KMS-11 (cell line): ENCODE measurements around the gene CD93.

ENCODE experiments used
- H2AFZ ChIP-seq: fragments of 200-600 bp; sonication (generic); 2 replicates; pipeline ENCODE4 v1.6.1; 2016; ENCODE audit warnings: antibody characterized with exemption, mixed run types, low read depth
- H3K27ac ChIP-seq: fragments of 200-600 bp; sonication (generic); 2 replicates; pipeline ENCODE4 v1.6.1; 2016; ENCODE audit warnings: mild to moderate bottlenecking, mixed run types
- H3K27me3 ChIP-seq: fragments of 200-600 bp; sonication (generic); 2 replicates; pipeline ENCODE4 v1.6.1; 2017; ENCODE audit warnings: mild to moderate bottlenecking, low read depth, mixed run types, moderate library complexity; ENCODE audit not compliant: insufficient read depth
- H3K36me3 ChIP-seq: fragments of 200-600 bp; sonication (generic); 2 replicates; pipeline ENCODE4 v1.6.1; 2017; ENCODE audit warnings: mild to moderate bottlenecking, mixed run types; ENCODE audit not compliant: insufficient read depth
- H3K4me1 ChIP-seq: fragments of 200-600 bp; sonication (generic); 2 replicates; pipeline ENCODE4 v1.6.1; 2016; ENCODE audit warnings: mild to moderate bottlenecking, low read depth, mixed run types; ENCODE audit not compliant: poor library complexity, severe bottlenecking
- H3K4me2 ChIP-seq: fragments of 200-600 bp; sonication (generic); 2 replicates; pipeline ENCODE4 v1.7.0; 2016; ENCODE audit warnings: mild to moderate bottlenecking, mixed run types
- H3K4me3 ChIP-seq: fragments of 200-600 bp; sonication (generic); IDR thresholded peaks from 2 replicates; pipeline ENCODE4 v1.6.1; 2017; ENCODE audit warnings: low read depth, low read length, mixed read lengths; ENCODE audit not compliant: insufficient read depth
- H3K79me2 ChIP-seq: fragments of 200-600 bp; sonication (generic); 2 replicates; pipeline ENCODE4 v1.6.1; 2016; ENCODE audit warnings: low read depth, mixed run types; ENCODE audit not compliant: insufficient read depth
- H3K9ac ChIP-seq: fragments of 200-600 bp; sonication (generic); 2 replicates; pipeline ENCODE4 v1.6.1; 2016; ENCODE audit warnings: mild to moderate bottlenecking, mixed run types
- H4K20me1 ChIP-seq: fragments of 200-600 bp; sonication (generic); 2 replicates; pipeline ENCODE4 v1.6.1; 2016; ENCODE audit warnings: mild to moderate bottlenecking, mixed run types; ENCODE audit not compliant: insufficient read depth
- TF ChIP-seq, protein P1 (sequence below): fragments of 200-600 bp; sonication (generic); conservative IDR thresholded peaks from 2 replicates; pipeline ENCODE4 v1.6.1; 2017; ENCODE audit warnings: low read depth, mild to moderate bottlenecking, antibody characterized with exemption, low read length, moderate library complexity, mixed read lengths

CD93 gene

DNA sequence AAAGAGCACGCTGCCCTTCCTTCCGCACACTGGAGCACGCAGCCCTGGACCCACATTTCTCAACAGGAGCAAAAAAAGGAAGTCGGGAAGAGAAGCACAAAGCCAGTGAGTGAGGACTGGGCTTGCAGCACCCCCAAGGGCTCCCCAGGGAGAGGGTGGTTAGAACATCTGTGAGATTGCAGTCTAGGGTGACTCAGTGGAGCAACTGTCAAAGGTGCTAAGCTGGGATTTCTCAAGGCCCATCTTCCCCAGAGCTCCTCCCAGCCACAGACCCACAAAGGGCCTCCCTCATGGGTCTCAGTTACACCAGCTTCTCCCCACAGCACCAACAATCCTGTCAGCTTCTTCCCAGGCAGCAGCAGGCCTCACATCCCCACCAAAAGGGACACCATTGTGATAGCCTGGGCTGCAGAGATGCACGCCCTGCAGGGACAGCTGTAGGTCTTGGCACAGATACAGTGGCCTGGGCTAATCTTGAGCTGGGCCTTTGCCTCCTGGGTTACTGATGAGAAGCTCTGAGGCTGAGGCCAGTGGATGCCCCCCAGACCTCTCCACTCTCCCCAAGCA, 39.6 kb upstream of the CD93 start:
- Histone ChIP-seq H3K27ac (no peak overlapping the region), H3K9ac (no peak overlapping the region)

DNA sequence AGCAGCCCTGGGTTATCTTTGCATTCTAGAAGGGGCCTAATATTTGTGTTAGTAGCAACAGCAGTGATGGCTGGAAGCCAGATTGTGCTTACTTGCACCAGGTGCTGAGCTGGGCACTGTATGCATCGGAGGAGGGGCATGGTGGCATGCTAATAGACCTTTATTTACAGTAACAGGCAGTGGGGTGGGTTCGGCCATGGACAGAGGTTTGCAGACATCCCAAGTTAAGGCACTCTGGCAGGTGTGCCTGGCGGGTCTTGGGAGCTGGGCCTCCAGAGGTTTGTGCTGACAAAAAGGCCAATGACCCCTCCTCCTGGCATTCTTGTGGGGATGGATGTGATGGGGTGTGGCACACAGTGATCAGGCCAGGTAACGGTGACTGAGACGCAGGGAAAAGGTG, 39.0 kb upstream of the CD93 start:
- H3K27ac ChIP-seq, result no peak overlapping the region
- no peaks in the 10 kb centered on the region for H3K27me3 ChIP-seq
- H2AFZ ChIP-seq, result no peak overlapping the region
- H3K4me2 ChIP-seq, result no peak overlapping the region
- no peaks in the 10 kb centered on the region for H3K4me1 ChIP-seq
- H3K4me3 ChIP-seq, result no peak overlapping the region
- H3K79me2 ChIP-seq, result no peaks in the 10 kb centered on the region
- H4K20me1 ChIP-seq, result no peaks in the 10 kb centered on the region
- no peak overlapping the region for H3K9ac ChIP-seq
- TF ChIP-seq, protein P1, sequence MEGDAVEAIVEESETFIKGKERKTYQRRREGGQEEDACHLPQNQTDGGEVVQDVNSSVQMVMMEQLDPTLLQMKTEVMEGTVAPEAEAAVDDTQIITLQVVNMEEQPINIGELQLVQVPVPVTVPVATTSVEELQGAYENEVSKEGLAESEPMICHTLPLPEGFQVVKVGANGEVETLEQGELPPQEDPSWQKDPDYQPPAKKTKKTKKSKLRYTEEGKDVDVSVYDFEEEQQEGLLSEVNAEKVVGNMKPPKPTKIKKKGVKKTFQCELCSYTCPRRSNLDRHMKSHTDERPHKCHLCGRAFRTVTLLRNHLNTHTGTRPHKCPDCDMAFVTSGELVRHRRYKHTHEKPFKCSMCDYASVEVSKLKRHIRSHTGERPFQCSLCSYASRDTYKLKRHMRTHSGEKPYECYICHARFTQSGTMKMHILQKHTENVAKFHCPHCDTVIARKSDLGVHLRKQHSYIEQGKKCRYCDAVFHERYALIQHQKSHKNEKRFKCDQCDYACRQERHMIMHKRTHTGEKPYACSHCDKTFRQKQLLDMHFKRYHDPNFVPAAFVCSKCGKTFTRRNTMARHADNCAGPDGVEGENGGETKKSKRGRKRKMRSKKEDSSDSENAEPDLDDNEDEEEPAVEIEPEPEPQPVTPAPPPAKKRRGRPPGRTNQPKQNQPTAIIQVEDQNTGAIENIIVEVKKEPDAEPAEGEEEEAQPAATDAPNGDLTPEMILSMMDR, result no peak
- no peaks in the 10 kb centered on the region for H3K36me3 ChIP-seq

More for the DNA sequence above, 39.6 kb upstream of the CD93 start:
- H3K4me1 ChIP-seq, result no peaks in the 10 kb centered on the region
- TF ChIP-seq, protein P1, result no peak
- no peak overlapping the region for H2AFZ ChIP-seq
- no peaks in the 10 kb centered on the region for H3K27me3 ChIP-seq
- H3K36me3 ChIP-seq, result no peaks in the 10 kb centered on the region
- no peaks in the 10 kb centered on the region for H3K79me2 ChIP-seq
- H3K4me3 ChIP-seq, result no peak overlapping the region
- no peak overlapping the region for H3K4me2 ChIP-seq
- H4K20me1 ChIP-seq, result no peaks in the 10 kb centered on the region

DNA sequence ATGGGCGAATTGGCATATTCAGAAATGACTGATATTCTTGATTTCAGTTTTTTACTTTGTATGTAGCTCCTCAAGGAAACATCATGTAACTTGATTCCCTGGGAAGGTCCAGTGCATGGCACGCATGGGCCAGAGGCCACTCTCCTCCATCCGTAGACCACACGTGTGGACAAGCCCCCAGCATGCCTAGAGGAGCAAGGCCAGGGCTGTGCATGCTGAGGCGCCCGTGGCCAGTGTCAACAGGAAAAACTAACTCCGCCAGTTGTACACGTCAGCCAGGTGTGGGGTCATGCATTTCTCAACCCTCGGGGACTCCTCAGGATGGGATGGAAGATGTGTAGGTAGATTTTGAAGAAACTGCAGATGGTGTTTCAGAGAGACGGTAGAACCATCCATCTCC, 37.8 kb upstream of the CD93 start:
- Histone ChIP-seq H3K4me3 (no peak overlapping the region), H3K79me2 (no peaks in the 10 kb centered on the region), H3K4me2 (no peak overlapping the region), H3K4me1 (no peaks in the 10 kb centered on the region), H3K36me3 (no peaks in the 10 kb centered on the region), H3K27me3 (no peaks in the 10 kb centered on the region), H3K9ac (no peak overlapping the region), H2AFZ (no peak overlapping the region), H4K20me1 (no peaks in the 10 kb centered on the region), H3K27ac (no peak overlapping the region)
- TF ChIP-seq, protein P1, result no peak

DNA sequence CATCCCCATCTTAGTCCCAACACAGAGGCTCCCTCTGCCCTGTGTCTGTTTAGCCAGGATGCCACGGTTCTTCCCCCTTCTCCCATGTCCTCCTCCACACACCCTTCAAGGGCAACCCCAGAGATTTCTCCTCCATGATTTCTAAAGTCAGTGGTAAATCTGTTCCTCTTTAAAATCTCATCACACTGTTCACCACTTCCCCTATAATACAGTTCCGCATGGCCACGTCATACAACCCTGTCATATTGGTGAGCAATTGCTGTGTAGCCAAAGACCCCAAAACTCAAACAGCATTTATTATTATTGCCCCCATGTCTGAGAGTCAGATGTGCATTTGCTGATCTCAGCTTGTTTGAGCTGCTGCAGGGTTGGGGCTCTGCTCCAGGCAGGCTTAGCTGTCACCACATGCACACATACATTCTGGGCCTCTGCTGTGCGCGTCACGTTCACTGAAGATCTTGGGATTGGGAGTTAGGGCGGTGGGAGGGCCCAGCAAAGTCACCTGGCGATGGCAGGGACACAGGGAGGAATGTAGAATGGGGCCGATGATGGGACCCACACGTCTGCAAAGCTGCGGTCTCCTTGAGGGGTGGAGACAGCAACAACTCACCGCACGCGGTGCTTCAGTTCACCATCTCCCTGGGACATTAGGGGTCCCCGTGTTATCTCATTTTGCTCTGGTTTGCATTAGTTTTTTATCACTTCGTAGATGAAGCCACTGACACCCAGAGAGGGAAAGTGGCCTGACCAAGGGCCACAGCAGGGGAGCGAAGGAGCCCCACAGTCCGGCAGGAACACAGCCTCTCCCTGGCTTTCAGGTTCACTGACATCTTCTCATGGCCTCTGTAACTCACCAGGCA, 36.9 kb upstream of the CD93 start:
- no peaks in the 10 kb centered on the region for H3K79me2 ChIP-seq
- H2AFZ ChIP-seq, result no peak overlapping the region
- no peak overlapping the region for H3K4me3 ChIP-seq
- H3K36me3 ChIP-seq, result no peaks in the 10 kb centered on the region
- H3K9ac ChIP-seq, result no peak overlapping the region
- H3K4me1 ChIP-seq, result no peaks in the 10 kb centered on the region
- no peak overlapping the region for H3K4me2 ChIP-seq
- TF ChIP-seq, protein P1, result no peak
- H3K27me3 ChIP-seq, result no peaks in the 10 kb centered on the region
- H4K20me1 ChIP-seq, result no peaks in the 10 kb centered on the region
- no peak overlapping the region for H3K27ac ChIP-seq
